HUES64 (cell line): ENCODE results near the gene ABHD14A.

Experiments used
- H3K27ac ChIP-seq: 2 replicates; pipeline ENCODE4 v1.7.0; 2013; ENCODE audit warnings: low read depth, low read length, inconsistent platforms
- H3K27me3 ChIP-seq: 2 replicates; pipeline ENCODE4 v1.6.1; 2013; ENCODE audit warnings: mild to moderate bottlenecking, low read length; ENCODE audit not compliant: insufficient read depth
- H3K36me3 ChIP-seq: 2 replicates; pipeline ENCODE4 v1.6.1; 2013; ENCODE audit warnings: mild to moderate bottlenecking, low read length; ENCODE audit not compliant: insufficient read depth
- H3K4me1 ChIP-seq: 2 replicates; pipeline ENCODE4 v1.6.1; 2013; ENCODE audit warnings: mild to moderate bottlenecking, low read length, moderate library complexity; ENCODE audit not compliant: insufficient read depth
- H3K4me3 ChIP-seq: 2 replicates; pipeline ENCODE4 v1.5.1; 2013; ENCODE audit warnings: mild to moderate bottlenecking, low read length, moderate library complexity
- H3K9ac ChIP-seq: 2 replicates; pipeline ENCODE4 v1.6.1; 2013; ENCODE audit warnings: mild to moderate bottlenecking, low read depth, low read length
- H3K9me3 ChIP-seq: 2 replicates; pipeline ENCODE4 v1.6.1; 2013; ENCODE audit warnings: low read depth, low read length; ENCODE audit not compliant: insufficient read depth
- WGBS: fragments of 150-250, 120-280 bp; methylation state at CpG from one replicate; pipeline ENCODE4 v1.1.7; 2013; ENCODE audit warnings: missing lambda C conversion rate; 5-methylcytosine and 5-hydroxymethylcytosine counted together

Gene ABHD14A

DNA sequence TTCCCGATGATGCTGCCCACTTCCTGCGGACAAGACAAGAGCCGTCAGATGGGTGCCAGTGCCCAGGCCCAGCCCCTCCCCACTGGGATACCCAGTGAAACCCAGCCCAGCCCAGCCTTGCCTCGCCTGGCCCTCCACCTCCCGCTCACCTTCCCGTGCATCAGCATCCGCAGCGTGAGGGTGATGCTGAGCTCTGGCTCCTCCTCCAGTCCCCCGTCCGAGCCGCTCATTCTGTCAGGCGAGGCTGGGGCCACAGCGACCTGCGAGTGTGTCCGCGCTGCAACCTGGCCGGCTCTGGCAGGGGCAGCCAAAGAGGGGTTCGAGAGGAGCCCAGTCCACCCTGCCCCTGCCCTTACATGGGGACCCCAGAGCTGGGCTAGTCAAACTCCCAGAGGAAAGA, 13.9 kb upstream of the ABHD14A start:
- peaks cover 21% of the 10 kb centered on the region for H3K27me3 ChIP-seq
- no peaks in the 10 kb centered on the region for H3K36me3 ChIP-seq
- H3K4me1 ChIP-seq: peaks cover 9% of the 10 kb centered on the region; the same call in 1 of the 2 replicates

DNA sequence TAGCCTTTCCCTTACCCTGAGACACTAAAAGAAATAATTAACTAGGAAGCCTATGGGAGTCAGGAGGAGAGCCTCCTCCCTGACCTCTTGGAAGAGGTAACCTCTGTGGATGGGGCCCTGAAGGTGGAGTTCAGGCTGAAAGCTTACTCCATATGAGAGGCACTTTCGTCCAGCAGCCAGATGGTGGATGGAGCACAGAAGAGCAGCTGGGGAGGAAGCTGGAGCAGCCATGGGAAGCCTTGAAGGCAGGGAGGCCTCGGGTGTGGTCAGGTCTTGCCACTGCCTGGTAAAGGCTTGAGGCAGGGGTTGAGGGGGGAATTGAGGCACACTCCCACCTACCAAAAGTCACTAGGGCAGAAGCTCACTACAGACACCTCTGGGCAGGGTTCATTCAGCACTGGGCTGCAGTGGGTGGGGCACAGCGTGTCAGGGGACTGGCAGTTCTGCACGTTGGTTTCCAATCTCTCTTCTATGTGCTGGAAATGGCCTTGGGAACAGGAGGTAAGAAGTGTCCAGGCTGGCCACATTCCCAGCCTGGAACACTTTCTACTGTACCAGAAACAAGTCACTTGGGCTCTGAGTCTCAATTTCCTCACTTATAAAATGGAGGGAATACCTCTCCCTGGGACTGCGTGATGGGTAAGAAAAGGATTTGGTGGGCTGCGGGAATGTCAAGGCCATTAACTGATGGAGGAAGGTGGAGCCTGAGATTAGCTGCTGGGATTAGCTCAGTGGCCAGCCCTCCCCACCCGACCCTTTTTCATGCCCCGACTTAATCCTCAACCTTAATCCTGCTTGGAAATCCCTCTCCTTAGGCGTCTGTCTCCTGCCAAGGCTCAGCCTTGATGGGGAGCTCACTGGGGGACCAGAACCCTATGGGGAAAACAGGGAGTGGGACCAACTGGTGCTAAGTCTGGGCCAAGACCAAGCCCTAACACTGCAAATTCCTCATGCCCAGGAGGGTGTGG, 13.0 kb upstream of the ABHD14A start:
- Histone ChIP-seq H3K4me3 (no peak overlapping the region), H3K27ac (no peak overlapping the region), H3K9me3 (no peaks in the 10 kb centered on the region), H3K4me1 (peaks cover 14% of the 10 kb centered on the region), H3K27me3 (peaks cover 13% of the 10 kb centered on the region), H3K9ac (no peak overlapping the region), H3K36me3 (no peaks in the 10 kb centered on the region)
- 78% methylated on average over 8 of the region's 9 CpGs for WGBS

More for the DNA sequence above, 13.9 kb upstream of the ABHD14A start:
- Histone ChIP-seq H3K9me3 (no peaks in the 10 kb centered on the region), H3K9ac (no peak overlapping the region), H3K27ac (no peak overlapping the region), H3K4me3 (no peak overlapping the region)
- 93% methylated on average over 18 of the region's 18 CpGs for WGBS

DNA sequence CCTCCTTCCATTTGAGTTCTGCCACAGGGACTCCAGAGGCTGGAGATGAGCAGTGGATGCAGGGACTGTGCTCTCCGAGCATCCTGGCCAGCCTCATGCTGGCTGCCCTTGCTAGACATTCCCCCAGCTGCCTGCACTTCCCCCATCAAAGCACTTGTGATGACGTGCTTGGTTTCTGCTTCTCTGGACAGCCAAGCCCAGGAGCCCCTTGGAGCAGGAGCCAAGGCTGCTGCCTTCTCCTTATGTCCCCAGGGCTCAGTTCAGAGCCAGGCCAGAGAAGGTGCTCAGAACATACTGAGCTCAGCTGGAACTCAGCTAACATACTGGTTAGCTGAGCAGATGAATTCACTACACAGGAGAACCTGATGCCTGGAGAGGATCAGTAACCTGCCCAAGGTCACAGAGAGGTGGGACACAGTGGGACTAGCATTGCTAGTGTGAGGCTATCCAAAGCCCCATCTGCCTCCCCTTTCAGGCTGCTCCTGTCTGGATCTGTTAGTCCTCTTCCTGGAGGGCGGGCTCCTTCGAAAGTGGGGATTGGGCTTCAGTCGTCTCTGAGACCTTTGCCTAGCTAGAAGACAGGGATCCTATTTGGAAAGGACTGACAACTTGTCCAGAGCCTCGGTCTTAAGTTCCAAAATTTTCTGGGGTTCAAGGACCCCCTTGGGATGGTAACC, 11.9 kb upstream of the ABHD14A start:
- Histone ChIP-seq H3K9me3 (no peaks in the 10 kb centered on the region), H3K27ac (no peak overlapping the region), H3K36me3 (no peaks in the 10 kb centered on the region), H3K4me3 (no peak overlapping the region), H3K27me3 (peaks cover 7% of the 10 kb centered on the region; the same call in 1 of the 2 replicates), H3K4me1 (peaks cover 14% of the 10 kb centered on the region), H3K9ac (no peak overlapping the region)
- WGBS: 87% methylated on average over 6 of the region's 6 CpGs

DNA sequence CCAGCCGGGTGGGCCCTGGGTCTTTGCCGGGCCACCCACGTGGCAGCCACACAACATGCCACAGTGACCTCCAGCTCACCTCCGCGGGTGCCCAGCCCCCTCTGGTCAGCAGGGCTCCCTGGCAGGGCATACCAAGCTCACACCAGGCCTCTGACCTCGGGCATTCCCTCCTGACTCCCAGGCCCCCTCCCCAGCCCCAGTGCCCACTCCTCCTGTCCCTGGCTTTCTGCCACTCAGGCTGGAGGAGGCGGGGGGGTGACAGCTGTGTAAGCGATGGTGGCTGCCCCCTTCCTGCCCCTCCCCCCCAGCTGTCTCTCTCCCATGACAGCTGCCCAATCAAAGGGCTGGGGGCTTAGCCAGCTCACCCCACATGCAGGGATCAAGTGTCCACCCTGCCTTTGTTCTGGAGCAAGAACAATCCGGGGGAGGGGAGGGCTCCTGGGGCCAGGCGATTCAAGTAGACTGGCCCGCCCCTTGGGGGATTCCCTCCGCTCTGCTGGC, 10.9 kb upstream of the ABHD14A start:
- WGBS: 40% methylated on average over 11 of the region's 12 CpGs
- H3K27me3 ChIP-seq: peaks cover 7% of the 10 kb centered on the region; the same call in 1 of the 2 replicates
- no peak overlapping the region for H3K9ac ChIP-seq
- peaks cover 21% of the 10 kb centered on the region for H3K4me1 ChIP-seq
- no peak overlapping the region for H3K4me3 ChIP-seq
- H3K27ac ChIP-seq: no peak overlapping the region
- no peaks in the 10 kb centered on the region for H3K36me3 ChIP-seq
- no peaks in the 10 kb centered on the region for H3K9me3 ChIP-seq

DNA sequence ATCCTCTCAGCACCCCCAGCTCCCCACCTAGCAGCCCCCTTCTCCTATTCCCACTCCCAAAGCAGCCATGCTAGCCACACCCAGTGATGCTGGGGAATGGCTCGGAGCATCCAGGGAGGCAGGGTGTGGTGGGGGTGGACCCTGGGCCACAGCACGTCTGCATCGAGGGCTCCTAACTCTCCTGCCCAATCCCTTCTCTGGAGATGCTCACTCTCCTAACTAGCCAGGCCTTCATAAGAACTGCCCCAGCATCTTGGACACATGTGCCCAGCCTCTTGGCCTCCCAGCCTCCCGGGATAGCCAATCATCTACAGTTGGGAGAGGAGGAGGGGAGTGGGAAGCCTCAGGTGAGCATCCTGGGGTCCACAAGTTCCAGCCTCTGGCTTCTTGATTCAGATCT, 10.3 kb upstream of the ABHD14A start:
- Histone ChIP-seq H3K4me1 (peaks cover 26% of the 10 kb centered on the region), H3K4me3 (no peak overlapping the region), H3K27me3 (peaks cover 7% of the 10 kb centered on the region; the same call in 1 of the 2 replicates)

DNA sequence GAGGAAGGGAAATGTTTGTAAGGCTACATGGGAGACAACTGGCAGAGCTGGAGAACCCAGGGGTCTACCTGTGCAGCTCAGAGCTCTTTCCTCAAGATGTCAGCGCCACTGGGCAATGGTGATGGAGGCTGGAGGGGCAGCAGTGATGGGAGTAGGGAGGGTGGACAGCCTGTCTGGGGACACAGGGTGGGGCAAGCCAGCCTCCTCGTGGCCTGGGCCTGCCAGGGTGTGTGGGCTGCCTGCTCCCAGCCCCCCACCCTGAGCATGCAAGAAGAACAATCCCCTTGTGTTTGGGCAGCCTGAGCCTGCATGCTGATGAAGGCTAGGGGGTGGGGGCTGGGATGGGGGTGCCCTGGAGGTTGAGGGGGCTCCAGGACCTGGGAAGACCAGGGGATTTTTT, 8.8 kb upstream of the ABHD14A start:
- Histone ChIP-seq H3K27ac (no peak overlapping the region), H3K27me3 (peaks cover 7% of the 10 kb centered on the region; the same call in 1 of the 2 replicates), H3K9ac (no peak overlapping the region), H3K4me1 (peaks cover 29% of the 10 kb centered on the region), H3K36me3 (no peaks in the 10 kb centered on the region), H3K9me3 (no peaks in the 10 kb centered on the region), H3K4me3 (no peak overlapping the region)
- 78% methylated on average over 2 of the region's 2 CpGs for WGBS

More for the DNA sequence above, 10.3 kb upstream of the ABHD14A start:
- no peak overlapping the region for H3K27ac ChIP-seq
- no peaks in the 10 kb centered on the region for H3K36me3 ChIP-seq
- 81% methylated on average over 4 of the region's 4 CpGs for WGBS
- H3K9ac ChIP-seq: no peak overlapping the region
- no peaks in the 10 kb centered on the region for H3K9me3 ChIP-seq

DNA sequence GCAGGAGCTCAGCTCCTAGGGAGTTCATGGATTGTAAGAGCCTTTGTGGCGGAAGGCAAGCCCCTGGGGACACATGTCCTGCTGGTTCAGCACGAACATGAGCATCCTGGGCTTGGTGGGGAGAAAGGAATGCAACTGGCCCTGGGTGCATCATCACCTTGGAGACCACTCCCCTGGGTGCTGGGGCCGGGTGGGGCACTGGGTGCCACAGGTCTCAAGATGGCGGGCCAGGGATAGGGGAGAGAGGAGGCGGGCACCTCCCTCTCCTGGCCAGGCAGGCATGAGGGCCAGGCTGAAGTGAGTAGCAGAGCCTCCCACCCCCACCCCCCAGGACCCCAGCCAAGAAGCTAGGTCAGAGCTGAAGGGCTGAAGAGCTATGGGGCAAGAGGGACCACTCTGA, 8.4 kb upstream of the ABHD14A start:
- Histone ChIP-seq H3K27ac (no peak overlapping the region), H3K4me3 (peak overlapping the region; percentile 50; the same call in 1 of the 2 replicates), H3K9me3 (no peaks in the 10 kb centered on the region), H3K36me3 (no peaks in the 10 kb centered on the region), H3K27me3 (peaks cover 7% of the 10 kb centered on the region; the same call in 1 of the 2 replicates), H3K4me1 (peaks cover 29% of the 10 kb centered on the region), H3K9ac (no peak overlapping the region)
- WGBS: 82% methylated on average over 5 of the region's 5 CpGs

DNA sequence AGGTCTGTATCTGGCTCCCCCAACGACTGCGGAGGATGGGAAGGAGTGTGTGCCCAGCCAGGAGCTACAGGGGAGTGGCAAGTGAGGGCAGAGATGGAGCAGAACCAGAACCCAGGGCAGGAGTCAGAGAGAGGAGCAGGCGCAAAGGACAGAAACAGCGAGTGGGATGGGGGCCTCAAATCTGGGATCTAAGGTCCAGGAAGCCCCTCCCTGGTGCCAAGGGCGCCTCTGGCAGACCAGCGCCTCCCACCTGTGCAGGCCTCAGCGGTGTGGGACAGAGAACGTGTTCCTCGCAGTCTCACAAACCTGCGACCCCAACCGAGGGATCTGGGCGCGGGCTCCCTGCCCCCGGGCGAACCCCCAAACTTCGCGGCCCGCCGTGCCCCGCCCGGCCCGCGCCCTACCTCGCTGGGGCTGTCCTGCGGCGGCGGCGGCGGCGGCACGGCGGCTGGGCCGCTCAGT, 7.9 kb upstream of the ABHD14A start:
- Histone ChIP-seq H3K4me1 (peaks cover 29% of the 10 kb centered on the region), H3K27ac (peak overlapping the region; percentile 46; the same call in 1 of the 2 replicates), H3K9ac (no peak overlapping the region), H3K36me3 (no peaks in the 10 kb centered on the region), H3K9me3 (no peaks in the 10 kb centered on the region), H3K27me3 (peaks cover 7% of the 10 kb centered on the region; the same call in 1 of the 2 replicates), H3K4me3 (peak overlapping the region; percentile 50)
- 6% methylated on average over 33 of the region's 33 CpGs for WGBS

DNA sequence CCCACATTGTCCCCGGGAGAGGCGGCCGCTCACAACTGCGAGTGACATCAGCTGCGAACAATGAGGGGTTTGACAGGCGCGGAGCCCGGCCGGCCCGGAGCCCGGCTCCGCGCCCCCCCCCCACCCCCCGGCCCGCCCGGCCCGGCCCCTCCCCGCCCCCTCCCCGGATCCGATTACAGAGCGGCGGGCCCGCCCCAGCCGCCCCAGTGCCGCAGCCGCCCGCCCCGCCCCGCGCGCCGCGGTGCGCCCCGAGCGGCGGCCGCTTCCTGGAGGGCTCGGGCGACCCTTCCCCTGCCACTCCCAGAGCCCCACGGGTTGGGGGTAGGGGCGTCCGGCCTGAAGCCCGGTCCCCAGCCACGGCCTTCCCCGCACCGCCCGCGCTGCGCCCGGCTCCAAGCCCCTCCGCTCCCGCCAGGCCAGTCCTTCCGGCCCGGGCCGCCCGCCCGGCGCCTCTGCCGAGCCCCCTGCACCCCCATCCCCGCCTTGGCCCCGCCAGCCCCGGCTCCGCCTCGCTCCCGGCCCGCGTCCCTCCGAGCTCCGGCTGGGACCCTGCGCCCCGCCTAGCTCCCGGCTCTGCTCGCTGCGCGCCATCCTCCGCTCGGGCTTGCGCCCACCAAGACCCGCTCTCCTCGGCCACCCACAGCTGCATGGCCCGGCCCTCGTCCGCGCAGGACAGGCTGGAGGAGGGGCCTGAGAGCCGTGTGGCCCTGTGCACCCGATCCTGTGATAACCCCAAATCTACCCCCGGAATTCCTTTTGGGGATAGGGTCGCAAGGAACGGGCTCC, 7.3 kb upstream of the ABHD14A start, which contains the start of gene PCBP4:
TSS of gene PCBP4 (minus strand) at position 71 of the 786 bp plus-strand sequence. CDS start 6,214 bp downstream, outside the sequence.
- peak within 1 kb of the TSS; percentile 81 for H3K4me3 ChIP-seq
- WGBS: under 1% methylated on average over 72 of the region's 90 CpGs
- H3K9ac ChIP-seq: peak within 1 kb of the TSS; percentile 95
- no peaks in the 10 kb centered on the region for H3K9me3 ChIP-seq
- peaks cover 29% of the 10 kb centered on the region for H3K4me1 ChIP-seq
- peaks cover 7% of the 10 kb centered on the region; the same call in 1 of the 2 replicates for H3K27me3 ChIP-seq
- no peaks in the 10 kb centered on the region for H3K36me3 ChIP-seq
- H3K27ac ChIP-seq: peak within 1 kb of the TSS; percentile 94

DNA sequence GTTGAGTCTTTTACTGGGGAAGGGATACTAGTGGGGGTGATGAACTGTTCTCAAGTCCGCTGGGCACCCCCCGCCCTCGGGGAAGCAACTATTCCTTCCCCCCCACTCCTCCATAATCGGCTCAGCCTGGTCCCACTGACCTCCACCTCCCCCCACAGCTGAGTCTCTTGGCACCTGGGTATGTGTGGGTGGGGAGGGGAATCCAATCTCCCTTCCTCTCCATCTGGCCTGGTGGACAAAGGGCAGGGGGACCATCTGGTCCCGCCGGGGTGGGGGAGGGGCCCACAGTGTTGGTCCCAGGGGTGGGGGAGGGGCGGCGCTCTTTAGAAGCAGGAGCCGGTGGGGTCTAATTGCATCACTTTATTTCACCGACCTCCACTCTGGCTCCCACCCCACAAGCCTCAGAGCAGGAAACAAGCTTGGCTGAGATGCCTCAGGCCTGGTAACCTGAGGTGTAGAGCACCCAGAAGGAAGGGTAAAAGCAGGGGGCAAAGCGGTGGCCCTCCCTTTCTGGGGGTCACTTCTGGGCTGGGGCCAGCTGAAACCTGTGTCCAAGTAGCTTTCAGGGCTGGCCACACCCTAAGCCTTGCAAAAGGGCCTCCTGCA, 6.6 kb upstream of the ABHD14A start:
- H3K36me3 ChIP-seq: no peaks in the 10 kb centered on the region
- H3K27me3 ChIP-seq: peaks cover 8% of the 10 kb centered on the region; the same call in 1 of the 2 replicates
- H3K4me3 ChIP-seq: peak overlapping the region; percentile 81
- peak overlapping the region; percentile 94 for H3K27ac ChIP-seq
- peak overlapping the region; percentile 95 for H3K9ac ChIP-seq
- WGBS: 7% methylated on average over 4 of the region's 11 CpGs
- H3K9me3 ChIP-seq: no peaks in the 10 kb centered on the region
- peaks cover 29% of the 10 kb centered on the region for H3K4me1 ChIP-seq
